ENCODE measurements around the gene MEP1B. TPM values are rescaled to one million over a fixed set of nuclear protein-coding genes. Genes with fewer than 3 reads are reported as not detected.
"Not testable (repeated sequence)": the region's sequence is repeated elsewhere in the genome, so short reads cannot be mapped to it uniquely, and the experiment has no call there.

The MEP1B gene
- total and polyA plus RNA-seq, 2 experiments from 2014 or later = not detected

DNA sequence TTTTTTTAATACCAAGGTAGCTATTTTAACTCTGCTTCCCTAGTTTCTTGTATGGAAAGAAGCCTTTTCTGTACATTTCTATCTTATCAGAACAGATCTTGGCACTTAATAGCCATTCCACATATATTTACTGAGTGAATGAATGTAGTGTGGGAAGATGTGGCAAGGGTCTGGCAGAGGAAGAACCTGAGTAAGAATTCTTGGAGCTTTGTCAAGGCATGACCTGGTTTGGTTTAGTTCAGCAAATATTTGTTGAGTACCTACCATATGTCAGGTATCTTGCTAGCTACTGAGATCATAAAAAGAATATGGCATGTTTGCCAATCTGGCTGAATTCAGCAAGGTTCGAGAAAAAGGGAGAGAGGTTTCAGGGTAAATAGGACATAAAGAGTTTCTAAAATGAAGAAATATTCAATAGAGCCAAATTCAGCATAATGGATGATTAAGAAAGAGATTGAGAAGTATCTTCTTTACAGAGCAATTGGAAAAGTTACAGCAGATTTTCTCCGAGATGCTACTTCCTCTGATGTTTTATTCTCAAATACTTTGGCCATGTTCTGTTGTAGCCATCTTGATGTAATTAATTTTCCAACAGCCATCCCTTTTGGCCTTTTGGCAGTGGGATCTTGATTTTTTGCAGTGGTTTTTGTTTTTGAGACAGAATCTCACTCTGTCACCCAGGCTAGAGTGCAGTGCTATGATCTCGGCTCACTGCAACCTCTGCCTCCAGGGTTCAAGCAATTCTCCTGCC is 21.7 kb upstream of the MEP1B start:
- no peak overlapping the region for H3K27ac ChIP-seq
- TF ChIP-seq EZH2phosphoT487 (IDR thresholded peaks at IDR 0.05; ENCODE audit: insufficient read depth, low read depth) (no peak), EZH2 (IDR thresholded peaks at IDR 0.05; ENCODE audit: insufficient read depth, poor library complexity, severe bottlenecking) (no peak)
- WGBS, 2 experiments (ENCODE audit: low coverage in 1 of 2, low lambda C conversion rate in 2 of 2, missing lambda C conversion rate in 2 of 2) = 2% methylated on average over 3 of the region's 3 CpGs
- no peaks in the 10 kb centered on the region for H3K9me3 ChIP-seq (ENCODE audit: low read depth)
- no peaks in the 10 kb centered on the region for H3F3A ChIP-seq (ENCODE audit: insufficient read depth)
- peak; percentile 13 for DNase-seq
- no peaks in the 10 kb centered on the region for H3K79me2 ChIP-seq (ENCODE audit: insufficient read depth)
- no peaks in the 10 kb centered on the region for H3K4me1 ChIP-seq (ENCODE audit: insufficient read depth)
- in situ Hi-C loops (cut with MboI) = loop anchor here (10.0 kb wide), 1 partner anchor 387 kb away; no protein-coding TSS in a partner anchor
- no peak overlapping the region for H2AFZ ChIP-seq
- H3K4me2 ChIP-seq (ENCODE audit: unreplicated experiment) = no peak overlapping the region
- no peak overlapping the region for H3K4me3 ChIP-seq
- no peaks in the 10 kb centered on the region for H3K27me3 ChIP-seq (replicated peaks; ENCODE audit: insufficient read depth)
- H4K20me1 ChIP-seq (ENCODE audit: insufficient read depth) = no peaks in the 10 kb centered on the region
- H3K9ac ChIP-seq = no peak overlapping the region
- no peaks in the 10 kb centered on the region for H3K9me2 ChIP-seq (ENCODE audit: insufficient read depth)
- no peaks in the 10 kb centered on the region for H3K36me3 ChIP-seq (ENCODE audit: low read depth)

- H3K4me2 ChIP-seq (ENCODE audit: unreplicated experiment) = no peak overlapping the region
- TF ChIP-seq EZH2 (IDR thresholded peaks at IDR 0.05; ENCODE audit: insufficient read depth, poor library complexity, severe bottlenecking) (no peak), EZH2phosphoT487 (IDR thresholded peaks at IDR 0.05; ENCODE audit: insufficient read depth, low read depth) (no peak)
- no peaks in the 10 kb centered on the region for H3K9me2 ChIP-seq (ENCODE audit: insufficient read depth)
- H3F3A ChIP-seq (ENCODE audit: insufficient read depth) = no peaks in the 10 kb centered on the region
- no peak for DNase-seq
- no peaks in the 10 kb centered on the region for H3K36me3 ChIP-seq (ENCODE audit: low read depth)
- H3K79me2 ChIP-seq (ENCODE audit: insufficient read depth) = no peaks in the 10 kb centered on the region
- no peaks in the 10 kb centered on the region for H3K27me3 ChIP-seq (replicated peaks; ENCODE audit: insufficient read depth)
- WGBS, 2 experiments (ENCODE audit: low coverage in 1 of 2, low lambda C conversion rate in 2 of 2, missing lambda C conversion rate in 2 of 2) = 58 to 61% methylated on average over 3 of the region's 3 CpGs
- no peaks in the 10 kb centered on the region for H3K9me3 ChIP-seq (ENCODE audit: low read depth)
- H2AFZ ChIP-seq = no peak overlapping the region
- in situ Hi-C loops (cut with MboI) = no loop called here
- H3K4me3 ChIP-seq = no peak overlapping the region
- no peak overlapping the region for H3K9ac ChIP-seq
- H4K20me1 ChIP-seq (ENCODE audit: insufficient read depth) = no peaks in the 10 kb centered on the region
- H3K4me1 ChIP-seq (ENCODE audit: insufficient read depth) = no peaks in the 10 kb centered on the region
- H3K27ac ChIP-seq = no peak overlapping the region
Measured at GRCh38 chr18:32173654-32174053, 16.2 kb upstream of the MEP1B start.

DNA sequence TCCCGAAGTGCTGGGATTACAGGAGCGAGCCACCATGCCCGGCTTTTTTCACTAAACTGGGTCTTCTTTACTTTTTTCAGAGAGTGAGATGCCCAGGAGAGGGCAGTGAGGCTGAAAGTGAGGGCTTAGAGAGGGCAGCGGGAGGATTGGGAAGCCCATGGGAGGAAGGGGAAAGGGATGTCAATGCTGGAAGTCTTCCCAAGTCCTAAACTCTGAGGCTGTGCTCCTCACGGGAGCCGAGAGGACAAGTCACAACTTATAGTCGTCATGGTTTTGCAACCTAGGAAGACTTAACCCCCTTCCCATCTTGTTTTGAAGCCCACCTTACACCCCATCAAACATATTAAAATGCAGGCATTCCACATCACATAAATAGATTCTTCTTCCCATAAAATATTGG is 15.1 kb upstream of the MEP1B start:
- DNase-seq = no peak
- H4K20me1 ChIP-seq (ENCODE audit: insufficient read depth) = no peaks in the 10 kb centered on the region
- no peak overlapping the region for H3K9ac ChIP-seq
- H3K79me2 ChIP-seq (ENCODE audit: insufficient read depth) = no peaks in the 10 kb centered on the region
- no peak overlapping the region for H3K4me3 ChIP-seq
- no peak overlapping the region for H2AFZ ChIP-seq
- 30 to 35% methylated on average over 7 of the region's 7 CpGs for WGBS, 2 experiments (ENCODE audit: low coverage in 1 of 2, low lambda C conversion rate in 2 of 2, missing lambda C conversion rate in 2 of 2)
- H3K4me1 ChIP-seq (ENCODE audit: insufficient read depth) = no peaks in the 10 kb centered on the region
- H3K27ac ChIP-seq = no peak overlapping the region
- no peak for TF ChIP-seq EZH2 (IDR thresholded peaks at IDR 0.05; ENCODE audit: insufficient read depth, poor library complexity, severe bottlenecking)
- no peak for TF ChIP-seq EZH2phosphoT487 (IDR thresholded peaks at IDR 0.05; ENCODE audit: insufficient read depth, low read depth)
- in situ Hi-C loops (cut with MboI) = no loop called here
- no peaks in the 10 kb centered on the region for H3F3A ChIP-seq (ENCODE audit: insufficient read depth)
- no peaks in the 10 kb centered on the region for H3K9me3 ChIP-seq (ENCODE audit: low read depth)
- H3K9me2 ChIP-seq (ENCODE audit: insufficient read depth) = no peaks in the 10 kb centered on the region
- no peaks in the 10 kb centered on the region for H3K27me3 ChIP-seq (replicated peaks; ENCODE audit: insufficient read depth)
- H3K36me3 ChIP-seq (ENCODE audit: low read depth) = no peaks in the 10 kb centered on the region
- H3K4me2 ChIP-seq (ENCODE audit: unreplicated experiment) = no peak overlapping the region

- H3K27ac ChIP-seq = no peak overlapping the region
- DNase-seq = no peak
- TF ChIP-seq EZH2phosphoT487 (IDR thresholded peaks at IDR 0.05; ENCODE audit: insufficient read depth, low read depth) (no peak), EZH2 (IDR thresholded peaks at IDR 0.05; ENCODE audit: insufficient read depth, poor library complexity, severe bottlenecking) (no peak)
- H3F3A ChIP-seq (ENCODE audit: insufficient read depth) = no peaks in the 10 kb centered on the region
- in situ Hi-C loops (cut with MboI) = no loop called here
- H3K9ac ChIP-seq = no peak overlapping the region
- H2AFZ ChIP-seq = no peak overlapping the region
- WGBS, 2 experiments (ENCODE audit: low coverage in 1 of 2, low lambda C conversion rate in 2 of 2, missing lambda C conversion rate in 2 of 2) = 0 to 7% methylated on average over 1 of the region's 1 CpG
- H3K79me2 ChIP-seq (ENCODE audit: insufficient read depth) = no peaks in the 10 kb centered on the region
- no peaks in the 10 kb centered on the region for H3K36me3 ChIP-seq (ENCODE audit: low read depth)
- H3K4me3 ChIP-seq = no peak overlapping the region
- no peak overlapping the region for H3K4me2 ChIP-seq (ENCODE audit: unreplicated experiment)
- no peaks in the 10 kb centered on the region for H3K4me1 ChIP-seq (ENCODE audit: insufficient read depth)
- H3K9me2 ChIP-seq (ENCODE audit: insufficient read depth) = no peaks in the 10 kb centered on the region
- no peaks in the 10 kb centered on the region for H3K9me3 ChIP-seq (ENCODE audit: low read depth)
- no peaks in the 10 kb centered on the region for H4K20me1 ChIP-seq (ENCODE audit: insufficient read depth)
- H3K27me3 ChIP-seq (replicated peaks; ENCODE audit: insufficient read depth) = no peaks in the 10 kb centered on the region
Measured at GRCh38 chr18:32175265-32175664, 14.6 kb upstream of the MEP1B start.

GRCh38 chr18:32176745-32177144 is 13.1 kb upstream of the MEP1B start:
- H3K79me2 ChIP-seq (ENCODE audit: insufficient read depth); H2AFZ ChIP-seq; H3K36me3 ChIP-seq (ENCODE audit: low read depth); H3K4me2 ChIP-seq (ENCODE audit: unreplicated experiment); H3K9me2 ChIP-seq (ENCODE audit: insufficient read depth); H3K4me3 ChIP-seq; H3K9ac ChIP-seq; DNase-seq; H3K27me3 ChIP-seq (replicated peaks; ENCODE audit: insufficient read depth); H4K20me1 ChIP-seq (ENCODE audit: insufficient read depth); H3K27ac ChIP-seq; H3K4me1 ChIP-seq (ENCODE audit: insufficient read depth); H3K9me3 ChIP-seq (ENCODE audit: low read depth); in situ Hi-C loops (cut with MboI); H3F3A ChIP-seq (ENCODE audit: insufficient read depth): not testable (repeated sequence)
- 11 to 13% methylated on average over 1 of the region's 1 CpG for WGBS, 2 experiments (ENCODE audit: low coverage in 1 of 2, low lambda C conversion rate in 2 of 2, missing lambda C conversion rate in 2 of 2)

Data from GM23248 (cell line).